Measurements from ENCODE around the gene MS4A1. TPM values are rescaled to one million over a fixed set of nuclear protein-coding genes. Genes with fewer than 3 reads are reported as not detected.

The MS4A1 gene
- total RNA-seq, 1 experiment from 2014 or later: not detected

- no CpG with 5 or more reads among the region's 1 CpG for WGBS (ENCODE audit: extremely low coverage, insufficient read length, low lambda C conversion rate)
- Histone ChIP-seq H3K79me1 (ENCODE audit: insufficient read depth, low read depth, low read length, poor library complexity, severe bottlenecking) (no peaks in the 10 kb centered on the region), H3K9ac (ENCODE audit: extremely low read depth, insufficient read length, low read length) (no peak overlapping the region), H3K4me1 (ENCODE audit: insufficient read depth, low read length) (no peaks in the 10 kb centered on the region), H4K8ac (replicated peaks; ENCODE audit: insufficient read length, low read depth, low read length) (no peak overlapping the region), H4K20me1 (ENCODE audit: control insufficient read depth, insufficient read depth, insufficient read length) (no peaks in the 10 kb centered on the region), H3K4ac (ENCODE audit: low read depth, low read length) (no peak overlapping the region), H4K5ac (ENCODE audit: insufficient read length, low read depth, low read length) (no peak overlapping the region), H2BK120ac (ENCODE audit: low read depth, low read length, poor library complexity, severe bottlenecking) (no peak overlapping the region), H3K18ac (ENCODE audit: insufficient read length, low read depth, low read length) (no peak overlapping the region), H2AFZ (ENCODE audit: low read length) (no peak overlapping the region), H3K27me3 (ENCODE audit: insufficient read depth, low read length) (no peaks in the 10 kb centered on the region), H3K9me3 (ENCODE audit: control insufficient read depth, low read depth, low read length) (no peaks in the 10 kb centered on the region), H3K23ac (ENCODE audit: insufficient read length, low read depth, low read length) (no peak overlapping the region), H2BK12ac (ENCODE audit: insufficient read length, low read depth, low read length) (no peak overlapping the region), H4K91ac (ENCODE audit: insufficient read length, low read depth, low read length) (no peak overlapping the region), H3K27ac (ENCODE audit: insufficient read length, low read depth, low read length) (no peak overlapping the region), H2BK20ac (ENCODE audit: low read depth, low read length, poor library complexity, severe bottlenecking) (no peak overlapping the region), H3T11ph (ENCODE audit: low read length) (no peak overlapping the region), H3K14ac (ENCODE audit: insufficient read depth, low read length) (no peak overlapping the region), H2BK15ac (ENCODE audit: low read depth, low read length) (no peak overlapping the region), H3K4me2 (ENCODE audit: insufficient read depth, insufficient read length, low read length) (no peak overlapping the region), H3K23me2 (ENCODE audit: insufficient read length, low read depth, low read length, poor library complexity, severe bottlenecking) (peaks cover 3% of the 10 kb centered on the region), H2BK5ac (ENCODE audit: insufficient read length, low read length) (no peak overlapping the region), H2AK5ac (ENCODE audit: insufficient read length, low read length) (no peak overlapping the region), H3K56ac (ENCODE audit: insufficient read length, low read depth, low read length) (no peak overlapping the region), H3K79me2 (ENCODE audit: insufficient read depth, low read length) (no peaks in the 10 kb centered on the region)
- Mint-ChIP-seq H3K27ac (no peak overlapping the region), H3K4me3 (no peak overlapping the region), H3K36me3 (ENCODE audit: insufficient read depth in 1 of 3, low read depth in 3 of 3) (no peaks in the 10 kb centered on the region), H3K4me1 (peaks cover 2 to 5% of the 10 kb centered on the region in 2 experiments; a peak in 1 of 4 replicates), H3K9me3 (no peaks in the 10 kb centered on the region), H3K27me3 (ENCODE audit: low read depth) (no peaks in the 10 kb centered on the region; the same call in none of the 2 replicates)
- TF ChIP-seq CTCF (conservative IDR thresholded peaks at IDR 0.05): no peak
- DNase-seq: no peak
Measured at GRCh38 chr11:60459345-60459744, 3.7 kb downstream of the MS4A1 start.

Data from H9 (cell line).